Pulmonary artery endothelial cell (primary cell): ENCODE measurements around the gene ETS1. TPM values are rescaled to one million over a fixed set of nuclear protein-coding genes. Genes with fewer than 3 reads are reported as not detected.

Experiments
- DNase-seq: peaks from one replicate; pipeline ENCODE4 v3.0.0-alpha.2; 2011; ENCODE audit warnings: low read depth, low spot score
- total RNA-seq: library from RNA; depleted of rRNA; stranded (reverse); fragments of >200 nt; gene quantifications from 2 replicates; pipeline ENCODE4 v1.2.3, GENCODE V29; 2014

Gene ETS1
- total RNA-seq, 1 donor from 2014 or later: 89.8 TPM

DNA sequence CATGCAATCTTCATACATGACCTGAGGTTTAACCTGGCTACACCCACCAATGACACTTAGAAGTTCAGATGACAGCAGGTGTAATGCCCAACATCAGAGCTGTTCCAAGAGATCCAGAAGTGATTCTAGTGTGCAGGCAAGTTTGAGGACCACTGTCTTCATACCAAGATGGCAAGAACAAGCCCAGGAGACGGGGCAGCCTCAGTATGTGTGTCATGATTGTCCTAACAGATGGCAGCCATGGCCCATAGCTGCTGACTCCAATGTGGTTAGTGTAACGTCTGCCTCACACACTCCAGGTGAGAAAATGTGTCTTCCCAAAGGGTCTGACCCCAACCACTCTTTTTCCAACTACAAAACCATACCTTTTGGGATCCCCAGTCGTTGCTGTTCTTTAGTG, 97.3 kb downstream of the ETS1 start:
- DNase-seq: no peak

DNA sequence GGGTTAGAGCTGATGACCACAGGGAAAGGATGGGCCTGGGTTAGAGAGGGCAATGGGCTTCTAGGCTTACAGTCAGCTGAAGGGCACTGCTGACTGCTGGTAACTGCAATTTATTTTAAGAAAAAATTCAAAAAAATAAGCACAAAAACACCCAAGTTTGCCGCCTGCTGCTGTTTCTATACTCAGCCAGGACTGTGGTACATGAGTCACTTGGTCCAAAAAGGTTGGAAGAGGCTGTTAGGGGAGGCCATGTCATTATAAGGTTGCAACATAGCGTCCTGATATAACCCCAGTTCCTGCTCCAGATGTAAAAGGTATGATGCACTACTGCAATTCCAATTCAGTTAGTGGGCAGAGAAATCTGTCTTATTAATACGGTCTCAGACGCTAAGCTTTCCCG, 98.9 kb downstream of the ETS1 start:
- no peak for DNase-seq

GRCh38 chr11:128487978-128488377, 99.4 kb downstream of the ETS1 start:
- no peak for DNase-seq

DNA sequence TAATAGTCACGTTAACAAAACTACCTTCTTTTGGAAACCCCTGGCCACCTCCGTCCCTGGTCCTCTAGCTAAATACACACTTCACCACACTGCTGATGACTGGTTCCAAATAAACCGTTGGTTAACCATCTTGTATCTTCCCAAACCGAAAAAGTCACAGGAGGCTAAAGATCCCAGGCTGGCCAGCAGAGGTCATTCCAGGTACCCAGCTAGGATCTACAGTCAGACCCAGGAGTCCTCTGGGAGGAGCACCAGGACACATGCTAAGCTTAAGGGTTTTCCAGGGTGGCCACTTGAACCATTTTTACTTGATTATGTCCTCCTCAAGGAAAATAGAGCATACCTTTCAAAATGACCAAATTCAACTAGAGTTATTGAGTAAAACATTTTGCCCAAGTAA, 103.2 kb downstream of the ETS1 start:
- no peak for DNase-seq

DNA sequence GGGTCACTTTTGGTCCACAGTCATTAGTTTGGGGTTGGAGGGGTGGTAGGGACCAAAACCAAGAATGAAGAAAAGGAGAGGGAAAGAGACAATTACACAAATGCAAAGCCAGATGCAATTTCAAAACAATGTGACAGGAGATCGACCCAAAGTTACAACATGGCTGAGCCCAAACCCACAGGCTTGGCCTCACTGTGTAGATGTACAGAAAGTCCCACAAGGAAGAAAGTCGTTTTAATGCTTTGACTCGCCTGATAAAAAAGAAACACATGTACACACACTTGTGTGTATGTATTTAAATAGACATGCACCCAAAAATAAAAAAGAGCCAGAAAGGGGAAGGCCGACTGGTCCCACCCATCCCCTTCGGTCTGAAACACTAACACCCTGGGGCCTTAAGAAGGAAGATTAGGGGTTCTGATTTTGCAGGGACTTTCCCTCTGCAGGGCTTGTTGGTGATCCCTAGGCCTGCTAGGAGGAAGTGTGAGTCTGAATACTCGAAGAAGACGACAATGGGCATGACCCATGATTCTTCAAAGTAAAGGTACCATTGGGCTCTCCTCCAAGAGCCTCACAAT, 104.1 kb downstream of the ETS1 start:
- no peak for DNase-seq

DNA sequence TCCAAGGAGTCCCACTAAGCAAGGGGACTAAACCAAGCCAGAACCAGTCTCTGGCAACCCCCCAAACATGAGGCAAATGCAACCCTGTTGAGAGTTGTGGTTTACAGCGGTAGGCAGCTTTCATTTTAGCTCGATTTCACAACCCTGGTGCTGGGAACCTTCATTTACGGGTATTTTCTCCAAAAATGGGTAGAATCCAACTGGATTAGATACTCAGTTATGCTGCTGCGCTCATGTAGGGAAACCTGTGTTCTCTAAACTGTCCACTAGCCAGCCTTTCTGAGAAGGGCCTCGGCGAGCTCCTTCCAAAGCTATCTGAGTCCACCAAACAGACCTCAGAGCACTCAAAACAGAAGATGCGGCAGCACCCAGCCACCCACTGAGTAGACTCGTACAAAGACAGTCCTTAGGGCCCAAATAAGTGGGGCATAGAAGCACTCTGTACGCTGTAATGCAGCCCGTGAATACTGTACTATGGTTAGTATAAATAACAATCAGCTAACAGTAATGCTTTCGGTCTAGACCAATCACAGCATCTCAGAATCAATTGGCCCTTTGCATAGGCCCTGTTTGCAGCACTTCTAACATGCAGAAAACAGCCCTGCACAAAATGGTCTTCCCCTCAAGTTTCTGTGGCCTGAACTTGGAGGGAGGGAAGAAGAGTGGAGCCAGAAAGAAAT, 104.7 kb downstream of the ETS1 start:
- no peak for DNase-seq

DNA sequence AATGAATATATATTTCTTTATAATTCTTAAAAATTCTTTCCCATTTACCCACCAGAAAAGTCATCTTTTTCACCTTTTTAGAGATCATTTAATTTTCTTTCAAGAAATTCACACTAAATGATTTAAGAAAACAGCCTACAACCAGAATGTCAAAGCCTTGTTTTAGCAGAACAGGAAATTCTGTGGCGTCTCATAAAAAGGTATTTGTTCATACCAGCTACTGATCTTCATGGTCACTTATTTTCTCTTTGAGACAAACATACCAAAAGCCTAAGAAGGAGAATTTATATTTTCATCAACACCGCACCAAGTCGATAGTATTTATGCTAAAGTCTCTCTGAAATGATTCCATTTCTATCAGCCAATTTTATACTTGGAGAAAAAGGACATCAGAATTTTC, 105.3 kb downstream of the ETS1 start:
- DNase-seq: no peak

- DNase-seq: no peak
Measured at GRCh38 chr11:128481135-128481534, 106.2 kb downstream of the ETS1 start.

DNA sequence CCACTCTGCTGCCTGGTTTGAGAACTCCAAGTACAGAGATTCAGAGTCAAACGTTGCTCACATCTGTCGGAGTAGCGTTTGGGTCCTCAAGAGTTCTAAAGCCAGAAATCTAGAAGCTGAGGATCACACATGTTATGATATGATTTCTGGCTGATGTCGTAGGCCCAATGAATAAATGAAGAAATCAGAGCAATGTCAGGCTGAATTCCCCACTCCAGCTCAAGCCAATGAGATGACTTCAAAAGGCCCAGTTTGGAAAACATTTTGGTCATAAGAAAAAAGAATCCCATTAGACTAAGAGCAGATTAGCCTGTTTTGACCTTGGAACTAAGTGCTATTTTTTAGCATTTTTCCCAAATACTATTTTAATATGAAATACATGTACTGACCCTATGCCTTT, 106.7 kb downstream of the ETS1 start:
- DNase-seq: no peak

GRCh38 chr11:128480066-128480465, 107.3 kb downstream of the ETS1 start:
- DNase-seq: no peak

GRCh38 chr11:128479144-128479543, 108.2 kb downstream of the ETS1 start:
- DNase-seq: no peak

DNA sequence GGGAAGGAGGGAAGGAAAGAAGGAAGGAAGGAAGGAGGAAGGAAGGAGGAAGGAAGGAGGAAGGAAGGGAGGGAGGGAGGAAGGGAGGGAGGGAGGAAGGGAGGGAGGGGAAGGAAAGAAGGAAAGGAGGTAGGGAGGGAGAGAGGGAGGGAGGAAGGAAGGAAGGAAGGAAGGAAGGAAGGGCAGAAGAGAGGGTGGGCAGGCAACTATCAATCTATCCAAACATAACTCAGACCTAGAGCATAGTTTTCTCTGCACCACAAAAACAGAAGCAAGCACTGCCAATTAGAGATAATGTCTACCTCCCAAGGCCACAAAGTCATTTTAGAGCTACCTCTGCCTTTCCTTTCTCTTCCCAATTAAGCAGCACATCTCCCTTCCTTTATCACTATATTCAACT, 109.1 kb downstream of the ETS1 start:
- DNase-seq: no peak

- DNase-seq: no peak
Measured at GRCh38 chr11:128477811-128478210, 109.5 kb downstream of the ETS1 start.

GRCh38 chr11:128477278-128477677, 110.1 kb downstream of the ETS1 start:
- no peak for DNase-seq

DNA sequence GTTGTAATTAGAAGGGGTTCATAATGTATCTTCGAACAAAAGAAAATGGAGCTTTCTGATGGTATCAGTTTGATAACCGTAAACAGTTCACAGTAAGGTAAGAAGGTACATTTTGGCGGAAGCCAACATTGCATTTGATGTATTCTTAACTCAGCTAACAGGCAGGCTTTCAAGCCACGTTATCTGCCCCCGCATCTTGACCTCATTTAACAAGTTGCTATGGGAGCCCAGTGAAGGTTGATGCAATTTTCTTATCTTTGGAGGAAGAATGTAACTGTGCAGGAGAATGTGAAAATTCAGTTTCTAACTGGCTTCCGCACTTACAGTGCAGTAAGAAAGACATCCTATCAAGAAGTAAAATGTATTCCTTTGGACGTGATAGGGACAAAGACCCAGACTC, 110.6 kb downstream of the ETS1 start:
- DNase-seq: no peak

DNA sequence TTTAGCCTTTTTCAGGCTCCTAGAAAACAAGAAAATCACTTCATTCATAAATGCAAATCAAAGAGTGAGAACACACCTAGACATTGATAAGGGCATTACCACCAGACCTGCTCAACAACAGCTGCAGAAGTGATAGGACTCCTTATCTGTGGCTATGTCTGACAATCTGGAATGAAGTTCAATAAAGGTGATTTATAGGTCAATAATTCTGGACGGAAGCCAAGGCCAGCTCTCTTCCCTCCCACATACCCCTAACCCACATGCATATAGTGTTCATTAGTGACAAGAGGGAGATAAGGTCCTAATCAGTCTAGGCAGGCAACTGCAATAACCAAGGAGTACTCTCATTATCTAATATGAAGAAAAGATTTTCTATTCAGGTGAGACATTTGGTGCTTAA, 111.3 kb downstream of the ETS1 start:
- DNase-seq: no peak

- no peak for DNase-seq
Measured at GRCh38 chr11:128474036-128474874, 113.1 kb downstream of the ETS1 start.

GRCh38 chr11:128473636-128474035, 113.7 kb downstream of the ETS1 start:
- DNase-seq: no peak

DNA sequence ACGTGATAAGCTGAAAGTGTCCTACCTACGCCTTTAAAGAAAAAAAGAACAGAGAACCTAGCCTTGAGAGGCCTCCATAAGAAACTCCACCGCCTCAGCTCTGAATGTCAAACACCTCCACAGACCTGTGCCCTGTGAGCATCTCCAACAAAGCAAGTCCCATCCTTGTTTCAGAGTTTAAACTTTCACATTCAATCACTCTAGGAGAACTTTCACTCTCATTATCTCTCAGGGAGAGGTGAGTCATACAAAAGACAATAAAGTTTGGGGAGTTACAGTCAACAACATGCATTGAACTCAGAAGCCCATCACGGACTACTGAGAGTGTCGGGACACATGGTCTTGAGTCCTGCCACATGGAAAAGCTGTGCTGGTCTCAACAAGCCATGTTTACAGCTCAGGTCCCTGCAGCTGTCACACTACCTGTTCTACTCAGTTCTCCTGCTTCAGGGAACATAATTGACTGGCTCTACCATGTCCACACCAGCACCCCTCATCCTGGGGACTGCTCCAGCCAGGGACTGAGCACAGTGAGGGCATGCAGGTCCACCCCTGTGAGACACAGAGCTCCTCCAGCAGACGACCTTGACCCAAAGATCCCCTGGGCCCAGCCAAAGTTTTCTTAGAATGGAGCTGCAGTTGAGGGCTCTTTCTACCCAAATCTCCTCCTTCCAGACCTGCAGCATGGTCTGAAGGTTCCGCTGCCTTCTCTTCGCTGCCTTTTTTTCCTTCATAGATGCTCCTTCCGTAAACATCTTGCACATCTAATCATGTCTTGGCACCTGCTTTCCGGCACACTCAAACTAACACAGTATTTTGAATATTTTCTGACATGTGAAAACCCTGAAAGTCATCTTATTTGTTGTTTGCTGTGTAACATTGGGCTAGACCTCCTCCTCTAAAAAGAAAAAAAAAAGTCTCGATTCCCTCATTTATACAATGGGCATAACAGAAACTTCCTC, 114.9 kb downstream of the ETS1 start:
- DNase-seq: no peak

DNA sequence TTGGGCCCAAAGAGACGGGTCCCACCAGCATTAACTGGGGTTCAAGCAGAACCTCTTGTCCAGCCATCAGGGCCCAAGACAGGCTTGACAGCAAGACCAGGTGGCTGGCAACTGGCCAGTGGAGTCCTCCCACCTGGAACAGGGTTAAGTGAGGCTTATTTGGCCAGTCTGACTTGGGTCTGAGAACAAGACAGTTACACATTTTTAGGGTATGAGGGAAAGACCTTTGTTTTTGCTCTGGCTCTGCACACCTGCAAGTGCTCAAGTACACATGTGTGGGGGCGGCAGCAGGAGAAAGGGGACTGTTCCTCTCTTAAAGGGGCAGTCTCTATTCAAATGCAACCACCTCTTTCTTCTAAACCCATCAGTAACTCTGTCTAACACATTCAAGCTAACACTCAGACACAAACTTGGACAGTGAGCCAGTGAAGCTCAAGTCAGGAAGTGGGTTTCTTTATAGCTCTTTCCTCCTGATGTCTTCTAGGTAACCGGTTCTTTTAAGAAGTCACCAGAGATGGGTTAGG, 116.2 kb downstream of the ETS1 start:
- no peak for DNase-seq

DNA sequence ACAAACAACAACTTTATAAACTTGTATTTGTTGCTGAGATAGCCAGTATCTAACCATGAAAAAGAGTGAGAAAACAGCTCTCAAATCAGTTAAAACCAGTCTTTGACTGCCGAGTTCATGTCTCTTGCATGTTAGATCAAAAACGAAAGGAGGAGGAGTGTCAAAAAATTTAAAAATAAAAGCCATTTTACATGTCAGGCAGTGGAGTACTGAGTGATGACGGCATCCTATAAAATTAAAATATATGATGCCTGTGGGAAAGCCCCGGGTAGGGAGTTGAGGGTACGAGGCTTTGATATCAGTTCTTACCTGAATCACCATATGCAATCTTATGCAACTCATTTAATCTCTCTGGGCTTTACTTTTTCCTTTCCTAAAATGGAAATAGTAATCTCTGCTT, 117.3 kb downstream of the ETS1 start:
- no peak for DNase-seq
